ENCODE results near the gene OR51F2.

- no peak for TF ChIP-seq YY1 (IDR thresholded peaks at IDR 0.05; ENCODE audit: insufficient read depth, insufficient read length)
- no peak for TF ChIP-seq SUZ12 (IDR thresholded peaks at IDR 0.05; ENCODE audit: extremely low read depth, insufficient read depth, insufficient read length)
- TF ChIP-seq ZNF274 (IDR thresholded peaks at IDR 0.05; ENCODE audit: low read depth, low read length): no peak
These were observed 12.6 kb upstream of the OR51F2 start for GRCh38 chr11:4808476-4808875.
